Uterus (tissue), 4 donors: Measurements from ENCODE around the gene SHISAL1. TPM values are rescaled to one million over a fixed set of nuclear protein-coding genes. Genes with fewer than 3 reads are reported as not detected.
A peak's percentile ranks its signal among the peaks of the same experiment; 100 is the strongest.

Experiments
- DNase-seq, 2 donors: peaks; one replicate each; pipeline ENCODE4 v3.0.0-alpha.2; 2019 to 2020
- H3K27ac ChIP-seq, 2 donors: fragments of 200-600 bp; sonication (generic); 1 replicate in 1 of 2; 2 replicates in 1 of 2; pipeline ENCODE4 v1.5.1; 2016 to 2018
- H3K27me3 ChIP-seq, 2 donors: fragments of 200-600 bp; sonication (generic); one replicate each; pipeline ENCODE4 v1.5.1; 2018 to 2019; ENCODE audit warnings: control low read depth in 1 of 2
- H3K36me3 ChIP-seq, 2 donors: fragments of 200-600 bp; sonication (generic); one replicate each; pipeline ENCODE4 v1.5.1; 2019; ENCODE audit warnings: control low read depth in 1 of 2
- H3K4me1 ChIP-seq, 2 donors: fragments of 200-600 bp; sonication (generic); one replicate each; pipeline ENCODE4 v1.5.1; 2018 to 2019; ENCODE audit warnings: control low read depth in 1 of 2
- H3K4me3 ChIP-seq, 2 donors: fragments of 200-600 bp; sonication (generic); 1 replicate in 1 of 2; 2 replicates in 1 of 2; pipeline ENCODE4 v1.5.1; 2018 to 2019; ENCODE audit warnings: mild to moderate bottlenecking in 1 of 2
- H3K9me3 ChIP-seq, 2 donors: fragments of 200-600 bp; sonication (generic); one replicate each; pipeline ENCODE4 v1.5.1; 2019; ENCODE audit warnings: control low read depth in 1 of 2
- CTCF ChIP-seq, 4 experiments: fragments of 200-600 bp in 2 of 4; fragments of 450-650 bp in 2 of 4; sonication (generic) in 2 of 4; IDR thresholded peaks; one replicate each; pipeline ENCODE4 v1.5.1; 2016 to 2019; ENCODE audit warnings: antibody characterized with exemption in 4 of 4, mild to moderate bottlenecking in 2 of 4, moderate library complexity in 1 of 4
- POLR2A ChIP-seq, 2 donors: fragments of 450-650 bp; IDR thresholded peaks; one replicate each; pipeline ENCODE4 v1.6.1; 2016; ENCODE audit warnings: antibody characterized with exemption in 2 of 2, mild to moderate bottlenecking in 1 of 2, moderate library complexity in 1 of 2
- intact Hi-C: fragments of 100-400 bp; cut with DNase I; formaldehyde crosslinking; loops from one replicate; pipeline ENCODE4 v1.15.1; 2023; ENCODE audit warnings: low total_unique reads
- total RNA-seq, 4 donors: library from RNA; depleted of rRNA in 3 of 4; stranded (reverse); fragments of >200 nt in 3 of 4; gene quantifications; one replicate each; pipeline versions ENCODE4 v1.1.0 to v1.2.4, GENCODE V29; 2014 to 2023
- donor health status: DM: yes; HTN: yes; CAD: no.

Gene SHISAL1
- total RNA-seq, 4 donors from 2014 or later = 4.7 to 44.2 (median 22.9) TPM

GRCh38 chr22:44309137-44309536 lies 3.6 kb downstream of the SHISAL1 start:
- peak overlapping the region in 1 of 2 donors; percentile 3 for H3K4me3 ChIP-seq
- DNase-seq = peak; percentile 80 to 88
- H3K27ac ChIP-seq = peak overlapping the region; percentile 93 to 99
- peaks cover 20 to 39% of the 10 kb centered on the region in 2 donors for H3K4me1 ChIP-seq
- no peaks in the 10 kb centered on the region for H3K27me3 ChIP-seq
- intact Hi-C loops = no loop called here
- H3K36me3 ChIP-seq = no peaks in the 10 kb centered on the region
- TF ChIP-seq POLR2A (IDR thresholded peaks at IDR 0.05) (peak in 1 of 2 donors; percentile 36), CTCF (IDR thresholded peaks at IDR 0.05) (no peak)
- H3K9me3 ChIP-seq = no peaks in the 10 kb centered on the region

GRCh38 chr22:44307509-44308169 lies 5.1 kb downstream of the SHISAL1 start:
- DNase-seq = peak; percentile 82 to 90
- intact Hi-C loops = no loop called here
- peaks cover 20 to 45% of the 10 kb centered on the region in 2 donors for H3K4me1 ChIP-seq
- peak overlapping the region; percentile 93 to 99 for H3K27ac ChIP-seq
- TF ChIP-seq CTCF (IDR thresholded peaks at IDR 0.05) (no peak), POLR2A (IDR thresholded peaks at IDR 0.05) (peak; percentile 8 to 39)
- no peaks in the 10 kb centered on the region for H3K36me3 ChIP-seq
- H3K27me3 ChIP-seq = no peaks in the 10 kb centered on the region
- H3K9me3 ChIP-seq = no peaks in the 10 kb centered on the region
- no peak overlapping the region for H3K4me3 ChIP-seq

- intact Hi-C loops = no loop called here
- H3K27me3 ChIP-seq = no peaks in the 10 kb centered on the region
- peak; percentile 90 to 91 for DNase-seq
Observed at GRCh38 chr22:44305888-44306287, 6.9 kb downstream of the SHISAL1 start.

GRCh38 chr22:44305455-44305854 lies 7.3 kb downstream of the SHISAL1 start:
- H3K4me3 ChIP-seq = no peak overlapping the region
- TF ChIP-seq CTCF (IDR thresholded peaks at IDR 0.05) (no peak), POLR2A (IDR thresholded peaks at IDR 0.05) (no peak)
- peak in 1 of 2 donors; percentile 52 for DNase-seq
- no peaks in the 10 kb centered on the region for H3K36me3 ChIP-seq
- peaks cover 15 to 34% of the 10 kb centered on the region in 2 donors for H3K4me1 ChIP-seq
- H3K9me3 ChIP-seq = no peaks in the 10 kb centered on the region
- intact Hi-C loops = no loop called here
- H3K27me3 ChIP-seq = no peaks in the 10 kb centered on the region
- peak overlapping the region; percentile 93 to 99 for H3K27ac ChIP-seq

More at GRCh38 chr22:44305888-44306287, 6.9 kb downstream of the SHISAL1 start:
- Histone ChIP-seq H3K9me3 (no peaks in the 10 kb centered on the region), H3K36me3 (no peaks in the 10 kb centered on the region), H3K4me3 (no peak overlapping the region), H3K27ac (peak overlapping the region; percentile 93 to 99), H3K4me1 (peaks cover 15 to 38% of the 10 kb centered on the region in 2 donors)
- TF ChIP-seq POLR2A (IDR thresholded peaks at IDR 0.05) = no peak
- TF ChIP-seq CTCF (IDR thresholded peaks at IDR 0.05) = no peak

- intact Hi-C loops = no loop called here
- Histone ChIP-seq H3K9me3 (no peaks in the 10 kb centered on the region), H3K4me3 (no peak overlapping the region), H3K27ac (peak overlapping the region; percentile 93 to 99), H3K36me3 (no peaks in the 10 kb centered on the region), H3K27me3 (no peaks in the 10 kb centered on the region), H3K4me1 (peaks cover 15 to 31% of the 10 kb centered on the region in 2 donors)
- no peak for TF ChIP-seq CTCF (IDR thresholded peaks at IDR 0.05)
- TF ChIP-seq POLR2A (IDR thresholded peaks at IDR 0.05) = no peak
- no peak for DNase-seq
Observed at GRCh38 chr22:44304911-44305310, 7.8 kb downstream of the SHISAL1 start.
